Stomach (tissue), 4 donors: Measurements from ENCODE around the gene LUZP1.

ENCODE experiments used
- CTCF ChIP-seq, 7 experiments: fragments of 450-650 bp in 4 of 7; fragments of 200-600 bp in 3 of 7; sonication (generic) in 3 of 7; IDR thresholded peaks; one replicate each; pipeline ENCODE4 v1.5.1; 2016 to 2019; ENCODE audit warnings: antibody characterized with exemption in 7 of 7, control low read depth in 2 of 7, mild to moderate bottlenecking in 1 of 7
- POLR2A ChIP-seq, 4 donors: fragments of 450-650 bp; IDR thresholded peaks; one replicate each; pipeline ENCODE4 v1.6.1; 2016; ENCODE audit warnings: antibody characterized with exemption in 4 of 4, control low read depth in 2 of 4, mild to moderate bottlenecking in 1 of 4, moderate library complexity in 1 of 4

GRCh38 chr1:23148084-23148483 lies 20.6 kb downstream of the LUZP1 start:
- no peak for TF ChIP-seq CTCF (IDR thresholded peaks at IDR 0.05)
- TF ChIP-seq POLR2A (IDR thresholded peaks at IDR 0.05), result no peak
